Measurements from ENCODE around the gene FERMT3. TPM values are rescaled to one million over a fixed set of nuclear protein-coding genes. Genes with fewer than 3 reads are reported as not detected.
A peak's percentile ranks its signal among the peaks of the same experiment; 100 is the strongest.

The FERMT3 gene
- total and polyA plus RNA-seq, 2 of the 13 experiments (the other 11 are each of a cell fraction or from before 2014, with no cell fraction given) = 0.29 TPM; not detected in 1

- TF ChIP-seq HBP1 (CRISPR knock-in tag; IDR thresholded peaks at IDR 0.05; ENCODE audit: low read depth) (peak; percentile 94), MATR3 (CRISPR knock-in tag; IDR thresholded peaks at IDR 0.05) (no peak), PRMT3 (CRISPR knock-in tag; IDR thresholded peaks at IDR 0.05; ENCODE audit: borderline replicate concordance, low read depth) (no peak), ZNF296 (CRISPR knock-in tag; conservative IDR thresholded peaks at IDR 0.05) (peak; percentile 95), RARA (CRISPR knock-in tag; IDR thresholded peaks at IDR 0.05) (peak; percentile 22; the same call in 1 of the 2 replicates), GFI1 (CRISPR knock-in tag; IDR thresholded peaks at IDR 0.05; ENCODE audit: borderline replicate concordance) (peak; percentile 85), ZBTB46 (CRISPR knock-in tag; IDR thresholded peaks at IDR 0.05; ENCODE audit: borderline replicate concordance) (no peak; the same call in 1 of the 2 replicates), PBX2 (CRISPR knock-in tag; IDR thresholded peaks at IDR 0.05) (no peak), ZNF441 (CRISPR knock-in tag; IDR thresholded peaks at IDR 0.05; ENCODE audit: borderline replicate concordance) (peak; percentile 90), PRDM4 (CRISPR knock-in tag; IDR thresholded peaks at IDR 0.05; ENCODE audit: borderline replicate concordance) (no peak), JARID2 (CRISPR knock-in tag; IDR thresholded peaks at IDR 0.05; ENCODE audit: insufficient replicate concordance) (peak; percentile 94), ATRX (CRISPR knock-in tag; IDR thresholded peaks at IDR 0.05; ENCODE audit: borderline replicate concordance) (no peak), MTA1 (CRISPR knock-in tag; IDR thresholded peaks at IDR 0.05; ENCODE audit: borderline replicate concordance) (peak; percentile 79; the same call in 1 of the 2 replicates), ZNF629 (CRISPR knock-in tag; conservative IDR thresholded peaks at IDR 0.05) (no peak), HOXA7 (CRISPR knock-in tag; IDR thresholded peaks at IDR 0.05) (peak; percentile 87; the same call in 1 of the 2 replicates), SIN3B (IDR thresholded peaks at IDR 0.05; ENCODE audit: low read length) (no peak), EP300 (IDR thresholded peaks at IDR 0.05; ENCODE audit: low read depth in 2 of 2, low read length in 2 of 2) (no peak), EP300 (CRISPR knock-in tag; IDR thresholded peaks at IDR 0.05; ENCODE audit: borderline replicate concordance) (peak; percentile 23; the same call in 1 of the 2 replicates), IRF1 (CRISPR knock-in tag; IDR thresholded peaks at IDR 0.05; ENCODE audit: low read depth) (peak; percentile 88; the same call in 1 of the 2 replicates), SOX5 (CRISPR knock-in tag; IDR thresholded peaks at IDR 0.05; ENCODE audit: borderline replicate concordance) (no peak), TCF12 (IDR thresholded peaks at IDR 0.05) (no peak), TCF12 (CRISPR knock-in tag; IDR thresholded peaks at IDR 0.05) (peak; percentile 68; the same call in 1 of the 2 replicates), ZFP36L1 (CRISPR knock-in tag; IDR thresholded peaks at IDR 0.05) (peak; percentile 55; the same call in 1 of the 2 replicates)
Observed at GRCh38 chr11:64185175-64185692, 21.3 kb upstream of the FERMT3 start (continued).
